GM10266 (cell line): ENCODE data around the gene GFOD1.

Source experiments
- DNase-seq: peaks from one replicate; pipeline ENCODE4 v3.0.0; 2012; ENCODE audit errors: extremely low spot score
- TF ChIP-seq, protein P1 (sequence below): IDR thresholded peaks from 2 replicates; pipeline ENCODE4 v1.5.1; 2012; ENCODE audit warnings: mild to moderate bottlenecking, low read depth; ENCODE audit not compliant: control insufficient read depth, insufficient read depth; ENCODE audit errors: missing control alignments

The GFOD1 gene

DNA sequence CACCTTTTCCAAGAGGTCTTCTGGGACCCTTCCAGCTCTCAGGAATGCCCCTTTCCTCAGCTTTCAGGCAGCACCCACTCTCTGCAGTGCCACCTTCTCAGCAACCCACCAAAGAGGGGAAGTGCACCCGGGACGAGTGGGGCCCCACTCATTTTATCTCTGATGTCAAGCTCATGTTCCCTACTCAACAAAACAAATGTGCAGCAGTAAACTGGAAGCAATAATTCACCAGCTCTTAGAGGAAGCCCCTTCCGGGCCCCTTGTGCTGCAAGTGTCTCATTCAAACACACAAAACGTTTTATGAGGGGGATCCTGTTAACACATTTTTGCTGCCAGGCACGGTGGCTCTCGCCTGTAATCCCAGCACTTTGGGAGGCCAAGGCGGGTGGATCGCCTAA is 13.6 kb downstream of the GFOD1 start:
- DNase-seq, result no peak
- TF ChIP-seq, protein P1, sequence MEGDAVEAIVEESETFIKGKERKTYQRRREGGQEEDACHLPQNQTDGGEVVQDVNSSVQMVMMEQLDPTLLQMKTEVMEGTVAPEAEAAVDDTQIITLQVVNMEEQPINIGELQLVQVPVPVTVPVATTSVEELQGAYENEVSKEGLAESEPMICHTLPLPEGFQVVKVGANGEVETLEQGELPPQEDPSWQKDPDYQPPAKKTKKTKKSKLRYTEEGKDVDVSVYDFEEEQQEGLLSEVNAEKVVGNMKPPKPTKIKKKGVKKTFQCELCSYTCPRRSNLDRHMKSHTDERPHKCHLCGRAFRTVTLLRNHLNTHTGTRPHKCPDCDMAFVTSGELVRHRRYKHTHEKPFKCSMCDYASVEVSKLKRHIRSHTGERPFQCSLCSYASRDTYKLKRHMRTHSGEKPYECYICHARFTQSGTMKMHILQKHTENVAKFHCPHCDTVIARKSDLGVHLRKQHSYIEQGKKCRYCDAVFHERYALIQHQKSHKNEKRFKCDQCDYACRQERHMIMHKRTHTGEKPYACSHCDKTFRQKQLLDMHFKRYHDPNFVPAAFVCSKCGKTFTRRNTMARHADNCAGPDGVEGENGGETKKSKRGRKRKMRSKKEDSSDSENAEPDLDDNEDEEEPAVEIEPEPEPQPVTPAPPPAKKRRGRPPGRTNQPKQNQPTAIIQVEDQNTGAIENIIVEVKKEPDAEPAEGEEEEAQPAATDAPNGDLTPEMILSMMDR, result no peak

DNA sequence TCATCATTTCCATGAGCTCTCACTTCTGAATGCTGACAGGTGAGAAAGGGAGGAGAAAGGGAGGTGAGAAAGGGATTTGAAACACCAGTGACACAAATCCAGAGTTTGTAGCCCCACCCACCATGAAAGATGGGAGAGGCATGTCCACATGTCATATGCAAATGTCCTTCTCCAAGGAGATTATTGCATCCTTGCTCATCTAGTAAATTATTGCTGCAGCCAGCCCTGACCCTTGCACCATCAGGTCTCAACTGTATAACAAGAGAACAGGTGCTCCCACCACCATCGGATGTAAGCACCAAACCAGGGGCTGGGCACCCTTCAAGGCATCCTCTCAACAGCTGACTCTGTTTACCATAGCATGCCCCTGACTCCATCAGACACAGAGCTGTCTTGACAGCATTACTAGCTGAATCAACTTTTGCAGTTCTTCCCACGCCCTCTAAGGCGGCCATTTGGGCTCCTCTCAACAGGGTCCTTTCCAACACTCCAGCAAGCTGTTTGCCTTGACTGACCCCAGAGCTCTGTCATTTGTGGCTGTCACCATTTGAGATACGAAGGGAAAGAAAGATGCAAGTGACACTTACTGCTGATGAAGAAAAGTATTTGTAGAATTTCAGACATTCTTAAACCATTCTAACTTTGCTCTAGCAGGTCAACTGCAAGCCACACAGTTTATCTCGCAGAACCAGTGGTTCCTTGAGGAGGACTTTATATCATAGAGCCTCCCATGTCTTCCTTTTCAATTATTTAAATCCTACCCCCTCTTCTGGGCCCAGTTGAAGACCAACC is 14.2 kb downstream of the GFOD1 start:
- TF ChIP-seq, protein P1, result no peak
- no peak for DNase-seq

DNA sequence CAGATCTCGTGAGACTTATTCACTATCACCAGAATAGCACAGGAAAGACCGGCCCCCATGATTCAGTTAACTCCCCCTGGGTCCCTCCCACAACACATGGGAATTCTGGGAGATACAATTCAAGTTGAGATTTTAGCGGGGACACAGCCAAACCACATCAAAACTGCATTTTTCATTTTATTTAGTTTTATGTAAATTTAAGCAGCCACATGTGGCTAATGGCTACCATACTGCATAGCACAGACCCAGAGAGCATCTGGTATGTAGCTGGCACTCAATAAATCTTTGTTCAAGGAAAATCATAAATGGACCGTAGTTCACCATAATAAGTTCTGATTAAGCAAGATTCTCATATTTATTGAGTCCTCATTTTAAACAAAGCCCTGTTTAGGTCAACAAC is 15.3 kb downstream of the GFOD1 start:
- TF ChIP-seq, protein P1, result no peak
- no peak for DNase-seq

DNA sequence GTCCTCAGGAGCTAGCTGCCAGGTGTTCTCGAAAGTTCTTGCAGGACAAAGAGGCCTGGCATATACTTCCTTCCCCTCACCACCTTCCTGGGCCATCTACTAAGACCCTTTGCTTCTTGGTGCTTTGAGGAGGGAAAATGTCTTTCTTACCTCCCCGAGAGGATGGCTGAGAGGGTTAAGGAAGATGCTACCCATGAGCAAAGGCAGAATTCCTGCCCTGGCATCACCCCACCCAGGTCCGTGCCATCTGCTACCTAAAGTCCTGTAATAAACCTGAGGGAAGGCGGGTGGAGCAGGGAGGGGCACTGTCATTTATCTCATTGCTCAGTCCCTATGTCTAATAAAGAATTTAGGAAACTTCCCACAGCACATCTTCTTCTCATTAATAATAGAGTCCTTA is 16.2 kb downstream of the GFOD1 start:
- no peak for DNase-seq
- TF ChIP-seq, protein P1, result no peak

DNA sequence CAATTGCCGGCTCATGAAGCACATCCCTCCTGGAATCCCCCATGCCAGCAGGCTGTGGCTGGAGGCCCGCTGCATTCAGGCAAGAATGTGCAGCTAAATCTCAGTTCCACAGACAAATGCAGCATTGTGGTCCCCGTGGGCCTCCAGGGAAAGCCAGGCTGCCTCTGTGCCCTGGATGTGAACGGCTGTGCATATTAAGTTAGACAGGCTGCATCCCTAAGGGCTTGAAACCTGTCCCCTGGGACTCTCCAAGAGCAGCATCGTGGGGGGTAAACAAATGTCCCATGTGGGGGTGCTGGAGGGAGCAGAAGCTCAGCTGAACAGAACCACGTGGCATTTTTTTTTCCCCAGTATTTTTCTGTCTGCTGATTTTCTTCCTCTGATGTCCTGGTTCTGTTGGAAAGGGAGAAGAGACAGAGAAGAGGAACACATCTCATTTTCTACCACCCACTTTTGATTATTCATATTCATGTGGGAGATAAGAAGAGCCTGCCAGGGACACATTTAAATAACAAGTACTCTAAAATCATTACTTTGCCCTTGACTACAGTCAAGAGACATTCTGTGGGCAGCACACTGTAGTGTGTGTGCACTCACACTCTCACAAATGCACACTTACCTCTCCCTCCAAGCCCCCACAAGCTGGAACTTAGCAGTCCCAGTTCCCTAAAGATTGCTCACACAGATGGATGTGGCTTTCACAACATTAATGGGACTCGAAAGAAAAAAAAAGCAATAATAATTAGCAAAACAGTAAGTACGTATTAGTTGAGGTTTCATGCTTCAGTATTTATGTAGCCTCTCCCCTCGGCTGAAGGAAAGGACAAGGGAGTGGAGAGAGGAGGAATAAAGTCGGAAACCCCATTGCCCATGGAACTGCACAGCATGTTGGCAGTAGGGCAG is 16.9 kb downstream of the GFOD1 start:
- TF ChIP-seq, protein P1, result no peak
- no peak for DNase-seq

DNA sequence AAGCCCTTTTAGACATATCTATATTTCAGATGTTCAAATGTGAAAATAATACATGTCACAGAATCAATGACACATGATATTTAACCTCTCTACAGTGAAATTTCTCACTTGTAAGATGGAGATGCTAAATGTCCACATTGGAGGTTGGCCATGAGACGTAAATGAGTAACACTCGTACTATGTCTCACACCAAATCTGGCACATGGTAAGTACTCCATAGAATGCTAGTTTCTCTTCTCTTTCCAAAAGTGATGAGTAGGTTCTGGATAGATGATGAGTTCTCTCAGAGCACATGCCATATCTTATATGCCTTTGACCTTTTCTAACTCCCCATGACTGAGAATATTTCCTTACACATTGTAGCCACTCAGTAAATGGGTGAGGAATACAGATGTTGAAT is 17.7 kb downstream of the GFOD1 start:
- TF ChIP-seq, protein P1, result no peak
- no peak for DNase-seq

DNA sequence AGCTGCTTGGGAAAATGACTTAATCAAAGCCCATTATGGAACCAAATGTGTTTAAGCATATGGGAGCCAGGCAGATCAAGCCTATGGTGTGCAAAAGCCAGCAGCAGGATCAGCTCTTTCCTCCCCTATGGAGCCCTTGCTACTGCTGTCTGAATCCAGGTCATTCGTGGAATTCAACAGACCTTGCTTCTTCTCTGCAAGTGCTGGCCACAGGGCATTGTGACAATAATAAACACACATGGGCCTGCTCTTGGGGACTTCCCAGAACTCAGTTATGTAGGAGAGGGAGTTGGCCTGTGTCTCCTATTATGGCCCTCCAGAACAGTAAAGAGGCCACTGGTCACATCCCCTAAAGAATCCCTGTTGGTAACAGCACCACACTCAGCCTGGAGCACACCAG is 18.6 kb downstream of the GFOD1 start:
- TF ChIP-seq, protein P1, result no peak
- DNase-seq, result no peak
